Endothelial cell of umbilical vein (primary cell): Measurements from ENCODE around the gene ZNF385B. TPM values are rescaled to one million over a fixed set of nuclear protein-coding genes. Genes with fewer than 3 reads are reported as not detected.
A peak's percentile ranks its signal among the peaks of the same experiment; 100 is the strongest.

Experiments used
- BruUV-seq: library from RNA; stranded (reverse); fragments of 400-500 nt; replicated peaks from 2 replicates; lab custom pipeline; 2021; lab: Mats Ljungman, UMichigan
- CTCF ChIA-PET: fragments of 300-600, 350-600 bp; sonication (Branson Sonifier 250); formaldehyde crosslinking; loops from one replicate; lab custom pipeline; 2021; ENCODE audit warnings: antibody characterized with exemption, inconsistent platforms; lab: Charles Lee
- POLR2A ChIA-PET: fragments of 300-600, 350-600 bp; sonication (Branson Sonifier 250); formaldehyde crosslinking; loops from one replicate; lab custom pipeline; 2021; ENCODE audit warnings: antibody characterized with exemption, inconsistent platforms; lab: Charles Lee
- DNase-seq: peaks from one replicate; pipeline ENCODE4 v3.0.0-alpha.2; 2011; ENCODE audit warnings: low read depth, low spot score
- FAIRE-seq: peaks from 2 replicates; lab custom pipeline; 2011; peaks lifted over from hg19 to GRCh38; lab: Jason Lieb, UNC
- H2AFZ ChIP-seq: 2 replicates; pipeline ENCODE4 v1.6.0; 2012; ENCODE audit warnings: low read depth, low read length, control low read depth, inconsistent platforms
- H3K27ac ChIP-seq: 2 replicates; pipeline ENCODE4 v1.5.1; 2011; ENCODE audit warnings: low read depth, mild to moderate bottlenecking, control low read depth, low read length, moderate library complexity; ENCODE audit not compliant: insufficient read depth
- H3K27me3 ChIP-seq, 2 experiments: 2 replicates each; pipeline versions ENCODE4 v1.6.0 to v1.6.1; 2011; ENCODE audit warnings: low read length in 2 of 2, mixed read lengths in 1 of 2; ENCODE audit not compliant: control insufficient read depth in 2 of 2, insufficient read depth in 2 of 2
- H3K36me3 ChIP-seq, 2 experiments: 2 replicates in 1 of 2; 3 replicates in 1 of 2; pipeline ENCODE4 v1.5.1; 2011; ENCODE audit warnings: low read length in 2 of 2, mild to moderate bottlenecking in 1 of 2, moderate library complexity in 1 of 2; ENCODE audit not compliant: control insufficient read depth in 2 of 2, insufficient read depth in 2 of 2; ENCODE audit errors: extremely low read depth in 1 of 2
- H3K4me1 ChIP-seq: 3 replicates; pipeline ENCODE4 v1.5.1; 2011; ENCODE audit warnings: mild to moderate bottlenecking, low read length; ENCODE audit not compliant: control insufficient read depth, insufficient read depth; ENCODE audit errors: extremely low read depth
- H3K4me2 ChIP-seq: 2 replicates; pipeline ENCODE4 v1.6.1; 2011; ENCODE audit warnings: low read length, control low read depth, mixed read lengths; ENCODE audit not compliant: insufficient read depth
- H3K4me3 ChIP-seq, 3 experiments: fragments of 200-600 bp in 1 of 3; sonication (generic), shearing (Covaris generic) in 1 of 3; replicated peaks in 1 of 3; 2 replicates each; pipeline ENCODE4 v1.5.1; 2011 to 2016; ENCODE audit warnings: control low read depth in 3 of 3, low read length in 3 of 3, mild to moderate bottlenecking in 2 of 3, inconsistent platforms in 1 of 3, low read depth in 1 of 3, moderate library complexity in 1 of 3; ENCODE audit not compliant: insufficient read depth in 1 of 3
- H3K79me2 ChIP-seq: 2 replicates; pipeline ENCODE4 v1.6.0; 2012; ENCODE audit warnings: low read length, inconsistent platforms; ENCODE audit not compliant: control insufficient read depth, insufficient read depth
- H3K9ac ChIP-seq: replicated peaks from 2 replicates; pipeline ENCODE3; 2011; ENCODE audit warnings: low read length, control low read depth; ENCODE audit not compliant: insufficient read depth; ENCODE audit errors: extremely low read depth
- H3K9me1 ChIP-seq: replicated peaks from 3 replicates; pipeline ENCODE4 v1.6.0; 2011; ENCODE audit warnings: mild to moderate bottlenecking, low read length; ENCODE audit not compliant: control insufficient read depth, insufficient read depth; ENCODE audit errors: extremely low read depth
- H3K9me3 ChIP-seq: replicated peaks from 2 replicates; pipeline ENCODE4 v1.5.1; 2012; ENCODE audit warnings: low read length, inconsistent platforms; ENCODE audit not compliant: control insufficient read depth, insufficient read depth
- H4K20me1 ChIP-seq: replicated peaks from 2 replicates; pipeline ENCODE3; 2011; ENCODE audit warnings: mild to moderate bottlenecking, low read length; ENCODE audit not compliant: control insufficient read depth, insufficient read depth; ENCODE audit errors: extremely low read depth
- EZH2 ChIP-seq: IDR thresholded peaks from 2 replicates; pipeline ENCODE4 v1.6.1; 2012; ENCODE audit warnings: borderline replicate concordance, low read depth, mild to moderate bottlenecking, moderate library complexity, low read length, inconsistent platforms; ENCODE audit not compliant: severe bottlenecking
- FOS ChIP-seq: IDR thresholded peaks from 2 replicates; pipeline ENCODE4 v1.6.1; 2011; ENCODE audit warnings: mild to moderate bottlenecking, low read length, moderate library complexity, borderline replicate concordance; ENCODE audit not compliant: insufficient read depth
- GATA2 ChIP-seq: IDR thresholded peaks from 2 replicates; pipeline ENCODE4 v1.7.0; 2011; ENCODE audit warnings: low read depth, mild to moderate bottlenecking, moderate library complexity, mixed read lengths, low read length; ENCODE audit not compliant: insufficient read length, insufficient read depth
- JUN ChIP-seq: IDR thresholded peaks from 2 replicates; pipeline ENCODE4 v1.6.1; 2011; ENCODE audit warnings: borderline replicate concordance, low read depth; ENCODE audit not compliant: insufficient read length, insufficient read depth
- MYC ChIP-seq: IDR thresholded peaks from one replicate; pipeline ENCODE4 v1.6.1; 2011; ENCODE audit warnings: mild to moderate bottlenecking, low read depth, low read length
- POLR2A ChIP-seq: IDR thresholded peaks from 2 replicates; pipeline ENCODE4 v1.6.1; 2012; ENCODE audit warnings: low read depth, mild to moderate bottlenecking, control low read depth, low read length
- POLR2AphosphoS5 ChIP-seq: IDR thresholded peaks from 2 replicates; pipeline ENCODE4 v1.6.1; 2012; ENCODE audit warnings: low read depth, mild to moderate bottlenecking, control low read depth, low read length, moderate library complexity; ENCODE audit not compliant: insufficient read depth
- dilution Hi-C: fragments of 300-500 bp; cut with MboI; formaldehyde crosslinking; loops from one replicate; pipeline ENCODE4 v1.15.0; 2019; ENCODE audit warnings: low sequenced_read_pairs; ENCODE audit not compliant: extremely low pct_ligation_motif_present
- intact Hi-C: fragments of 100-400 bp; cut with micrococcal nuclease; formaldehyde crosslinking; loops from one replicate; pipeline ENCODE4 v1.10.0; 2022
- polyA plus RNA-seq, 4 experiments: library from polyadenylated mRNA; depleted of rRNA in 3 of 4; stranded (reverse) in 3 of 4; unstranded in 1 of 4; fragments of >200 nt; gene quantifications; 2 replicates each; pipeline versions ENCODE4 v1.2.1 to v1.2.3, GENCODE V29; 2011 to 2012; ENCODE audit warnings: missing spikeins in 1 of 4
- total RNA-seq: library from RNA; stranded (reverse); gene quantifications from 2 replicates; pipeline ENCODE4 v1.2.3, GENCODE V29; 2021
- TF ChIP-seq, protein P1 (sequence below), 2 donors: IDR thresholded peaks; 1 replicate in 1 of 2; 2 replicates in 1 of 2; pipeline ENCODE4 v1.5.1; 2011; ENCODE audit warnings: low read length in 2 of 2, mild to moderate bottlenecking in 2 of 2, moderate library complexity in 2 of 2, control low read depth in 1 of 2, inconsistent platforms in 1 of 2, low read depth in 1 of 2; ENCODE audit not compliant: insufficient read depth in 1 of 2; ENCODE audit errors: extremely low read depth in 1 of 2
- TF ChIP-seq, protein P2 (sequence below): IDR thresholded peaks from 2 replicates; pipeline ENCODE4 v1.6.1; 2011; ENCODE audit not compliant: insufficient read depth, insufficient read length

The ZNF385B gene
- total and polyA plus RNA-seq, 2 donors (not counting 3 experiments of a cell fraction or from before 2014, with no cell fraction given), result not detected

DNA sequence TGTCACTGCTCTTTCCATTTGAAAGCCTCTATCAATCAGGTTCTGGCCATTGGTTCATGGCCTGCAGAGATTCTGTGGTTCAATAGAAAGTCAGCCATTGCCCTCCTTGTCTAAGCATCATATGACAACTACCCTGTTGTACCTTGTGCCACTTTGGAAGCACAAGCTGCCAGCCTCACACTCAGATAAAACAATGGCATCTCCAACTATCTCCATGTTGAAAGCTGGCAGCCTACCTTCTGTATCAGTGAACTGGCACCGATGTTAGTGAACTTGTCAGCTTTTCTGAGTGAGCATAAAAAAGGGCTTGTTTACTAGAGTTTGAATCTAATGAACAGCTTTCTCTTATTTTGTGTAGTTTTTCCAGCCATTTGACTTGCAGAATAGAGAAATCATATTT is 393.5 kb downstream of the ZNF385B start:
- Histone ChIP-seq H3K27ac (no peak overlapping the region), H3K4me3 (no peak overlapping the region), H3K79me2 (no peaks in the 10 kb centered on the region), H2AFZ (peak overlapping the region; percentile 79), H3K9me1 (no peaks in the 10 kb centered on the region), H3K4me1 (peaks cover 7% of the 10 kb centered on the region), H3K9ac (no peak overlapping the region), H3K9me3 (no peaks in the 10 kb centered on the region), H3K4me2 (no peak overlapping the region), H3K36me3 (no peaks in the 10 kb centered on the region), H3K27me3 (no peaks in the 10 kb centered on the region), H4K20me1 (no peaks in the 10 kb centered on the region)
- FAIRE-seq, result peak; percentile 15
- DNase-seq, result no peak
- no peak for TF ChIP-seq POLR2AphosphoS5
- dilution Hi-C loops, result no loop called here
- POLR2A ChIA-PET, result no interaction called here
- no TSS peak for BruUV-seq
- CTCF ChIA-PET, result interaction anchor here (1.7 to 3.5 kb wide), 4 partner anchors 12 to 28 kb away, joined by 6 to 19 read pairs (median 8); no protein-coding TSS in a partner anchor
- intact Hi-C loops, result loop anchor here (10.0 kb wide), 1 partner anchor 233 kb away; no protein-coding TSS in a partner anchor

DNA sequence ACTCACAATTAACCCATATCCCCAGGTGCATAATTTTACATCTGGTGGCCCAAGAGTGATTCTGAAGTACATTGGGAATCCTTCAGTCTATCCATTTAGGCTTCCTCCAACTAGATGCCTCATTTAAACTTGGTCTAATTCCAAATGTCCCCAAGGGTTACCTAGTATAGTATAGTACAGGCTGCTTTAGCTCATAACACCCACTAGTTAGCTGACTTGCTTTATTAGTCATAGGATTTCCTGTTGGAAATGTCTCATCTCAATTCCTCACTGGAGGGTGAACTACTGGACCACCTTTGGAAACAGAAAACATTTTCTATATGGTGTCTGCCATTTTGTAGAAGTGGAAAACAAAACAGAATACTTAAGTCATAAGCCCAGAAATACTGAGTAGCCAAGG is 394.3 kb downstream of the ZNF385B start:
- ChIA-PET POLR2A (no interaction called here), CTCF (interaction anchor here (1.7 to 3.5 kb wide), 4 partner anchors 11 to 27 kb away, joined by 6 to 19 read pairs (median 8); no protein-coding TSS in a partner anchor)
- peak overlapping the region; percentile 32 for H3K4me2 ChIP-seq
- BruUV-seq, result no TSS peak
- dilution Hi-C loops, result no loop called here
- H3K4me3 ChIP-seq, result no peak overlapping the region
- FAIRE-seq, result peak; percentile 91
- H2AFZ ChIP-seq, result peak overlapping the region; percentile 79
- no peaks in the 10 kb centered on the region for H3K9me1 ChIP-seq
- DNase-seq, result peak; percentile 60
- no peak overlapping the region for H3K9ac ChIP-seq
- H3K27me3 ChIP-seq, result no peaks in the 10 kb centered on the region
- no peaks in the 10 kb centered on the region for H3K36me3 ChIP-seq
- H3K9me3 ChIP-seq, result no peaks in the 10 kb centered on the region
- no peaks in the 10 kb centered on the region for H4K20me1 ChIP-seq
- H3K79me2 ChIP-seq, result no peaks in the 10 kb centered on the region
- peaks cover 7% of the 10 kb centered on the region for H3K4me1 ChIP-seq
- intact Hi-C loops, result loop anchor here (10.0 kb wide), 1 partner anchor 232 kb away; no protein-coding TSS in a partner anchor
- TF ChIP-seq FOS (peak; percentile 94), JUN (peak; percentile 59), POLR2AphosphoS5 (peak; percentile 56), MYC (no peak), EZH2 (no peak), POLR2A (no peak), GATA2 (no peak)
- TF ChIP-seq, protein P1, sequence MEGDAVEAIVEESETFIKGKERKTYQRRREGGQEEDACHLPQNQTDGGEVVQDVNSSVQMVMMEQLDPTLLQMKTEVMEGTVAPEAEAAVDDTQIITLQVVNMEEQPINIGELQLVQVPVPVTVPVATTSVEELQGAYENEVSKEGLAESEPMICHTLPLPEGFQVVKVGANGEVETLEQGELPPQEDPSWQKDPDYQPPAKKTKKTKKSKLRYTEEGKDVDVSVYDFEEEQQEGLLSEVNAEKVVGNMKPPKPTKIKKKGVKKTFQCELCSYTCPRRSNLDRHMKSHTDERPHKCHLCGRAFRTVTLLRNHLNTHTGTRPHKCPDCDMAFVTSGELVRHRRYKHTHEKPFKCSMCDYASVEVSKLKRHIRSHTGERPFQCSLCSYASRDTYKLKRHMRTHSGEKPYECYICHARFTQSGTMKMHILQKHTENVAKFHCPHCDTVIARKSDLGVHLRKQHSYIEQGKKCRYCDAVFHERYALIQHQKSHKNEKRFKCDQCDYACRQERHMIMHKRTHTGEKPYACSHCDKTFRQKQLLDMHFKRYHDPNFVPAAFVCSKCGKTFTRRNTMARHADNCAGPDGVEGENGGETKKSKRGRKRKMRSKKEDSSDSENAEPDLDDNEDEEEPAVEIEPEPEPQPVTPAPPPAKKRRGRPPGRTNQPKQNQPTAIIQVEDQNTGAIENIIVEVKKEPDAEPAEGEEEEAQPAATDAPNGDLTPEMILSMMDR (IDR thresholded peaks at IDR 0.05; ENCODE audit: extremely low read depth in 1 of 2, insufficient read depth in 1 of 2, low read depth in 1 of 2, low read length in 2 of 2), result no peak
- TF ChIP-seq, protein P2, sequence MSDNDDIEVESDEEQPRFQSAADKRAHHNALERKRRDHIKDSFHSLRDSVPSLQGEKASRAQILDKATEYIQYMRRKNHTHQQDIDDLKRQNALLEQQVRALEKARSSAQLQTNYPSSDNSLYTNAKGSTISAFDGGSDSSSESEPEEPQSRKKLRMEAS, result no peak
- H3K27ac ChIP-seq, result peak overlapping the region; percentile 24
